HG02798 (cell line): ENCODE measurements around the gene EVL.

Source experiments
- ATAC-seq: cut with Tn5 transposase; IDR thresholded peaks from one replicate; pipeline ENCODE4 v1.9.1; 2021; ENCODE audit warnings: mild to moderate bottlenecking; ENCODE audit not compliant: unreplicated experiment, poor library complexity

Gene EVL

GRCh38 chr14:100121643-100122480, 56.6 kb downstream of the EVL start:
- no peak for ATAC-seq

- no peak for ATAC-seq
Measured at GRCh38 chr14:100122481-100123223, 57.4 kb downstream of the EVL start.

GRCh38 chr14:100123618-100124017, 58.4 kb downstream of the EVL start:
- ATAC-seq, result no peak

- ATAC-seq, result no peak
Measured at GRCh38 chr14:100124551-100125088, 59.4 kb downstream of the EVL start.

- no peak for ATAC-seq
Measured at GRCh38 chr14:100126401-100126800, 61.2 kb downstream of the EVL start.

GRCh38 chr14:100127853-100128455, 62.7 kb downstream of the EVL start:
- ATAC-seq, result no peak

GRCh38 chr14:100128688-100129087, 63.5 kb downstream of the EVL start:
- ATAC-seq, result no peak

- no peak for ATAC-seq
Measured at GRCh38 chr14:100129161-100129589, 64.0 kb downstream of the EVL start.

- ATAC-seq, result no peak
Measured at GRCh38 chr14:100130521-100130920, 65.3 kb downstream of the EVL start.

GRCh38 chr14:100131181-100131580, 66.0 kb downstream of the EVL start:
- ATAC-seq, result no peak

- ATAC-seq, result no peak
Measured at GRCh38 chr14:100132161-100132902, 67.1 kb downstream of the EVL start.

GRCh38 chr14:100132903-100133510, 67.8 kb downstream of the EVL start:
- ATAC-seq, result no peak

GRCh38 chr14:100134586-100134985, 69.4 kb downstream of the EVL start:
- no peak for ATAC-seq

- ATAC-seq, result no peak
Measured at GRCh38 chr14:100135073-100135472, 69.9 kb downstream of the EVL start.

GRCh38 chr14:100135784-100136183, 70.6 kb downstream of the EVL start:
- no peak for ATAC-seq

GRCh38 chr14:100137173-100137572, 72.0 kb downstream of the EVL start:
- no peak for ATAC-seq

GRCh38 chr14:100138082-100138787, 73.0 kb downstream of the EVL start:
- no peak for ATAC-seq

GRCh38 chr14:100138955-100139354, 73.7 kb downstream of the EVL start:
- ATAC-seq, result no peak

- ATAC-seq, result no peak
Measured at GRCh38 chr14:100140452-100141078, 75.3 kb downstream of the EVL start.
